GM18909 (cell line): ENCODE results near the gene NSMCE1.

Experiments
- ATAC-seq: cut with Tn5 transposase; IDR thresholded peaks from one replicate; pipeline ENCODE4 v1.9.1; 2021; ENCODE audit warnings: mild to moderate bottlenecking; ENCODE audit not compliant: unreplicated experiment, poor library complexity

Gene NSMCE1, protein sequence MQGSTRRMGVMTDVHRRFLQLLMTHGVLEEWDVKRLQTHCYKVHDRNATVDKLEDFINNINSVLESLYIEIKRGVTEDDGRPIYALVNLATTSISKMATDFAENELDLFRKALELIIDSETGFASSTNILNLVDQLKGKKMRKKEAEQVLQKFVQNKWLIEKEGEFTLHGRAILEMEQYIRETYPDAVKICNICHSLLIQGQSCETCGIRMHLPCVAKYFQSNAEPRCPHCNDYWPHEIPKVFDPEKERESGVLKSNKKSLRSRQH

GRCh38 chr16:27268376-27269299 lies at the start of gene NSMCE1:
Gene NSMCE1 (minus strand): TSS chr16:27268772. CDS start chr16:27257570, 11,202 bp downstream.
- ATAC-seq: peak; percentile 95

GRCh38 chr16:27317738-27318391 lies 49.3 kb upstream of the NSMCE1 start:
- ATAC-seq: no peak

GRCh38 chr16:27317320-27317719 lies 48.7 kb upstream of the NSMCE1 start:
- ATAC-seq: no peak

DNA sequence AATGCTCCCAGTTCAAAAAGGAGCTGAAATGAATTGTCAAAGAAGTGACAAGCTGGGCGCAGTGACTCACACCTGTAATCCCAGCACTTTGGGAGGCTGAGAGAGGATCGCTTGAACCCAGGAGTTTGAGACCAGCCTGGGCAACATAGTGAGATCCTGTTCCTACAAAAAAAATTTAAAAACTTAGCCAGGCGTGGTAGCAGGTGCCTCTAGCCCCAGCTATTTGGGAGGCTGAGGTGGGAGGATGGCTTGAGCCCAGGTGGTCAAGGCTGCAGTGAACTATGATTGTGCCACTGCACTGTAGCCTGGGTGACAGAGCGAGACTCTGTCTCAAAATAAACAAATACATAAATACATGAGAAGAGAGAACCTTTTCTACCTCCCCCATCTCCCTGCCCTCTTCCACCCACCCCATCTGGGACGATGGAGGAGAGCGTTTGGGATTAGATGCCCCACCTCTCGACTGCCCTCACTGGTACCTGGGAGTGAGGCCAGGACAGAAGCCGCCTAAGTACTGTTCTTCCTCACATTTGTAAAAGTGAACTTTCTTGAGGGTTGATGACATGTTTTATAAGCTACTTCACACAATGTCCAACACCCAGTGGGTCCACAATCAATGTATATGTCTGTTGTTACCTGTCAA lies 47.6 kb upstream of the NSMCE1 start:
- no peak for ATAC-seq

DNA sequence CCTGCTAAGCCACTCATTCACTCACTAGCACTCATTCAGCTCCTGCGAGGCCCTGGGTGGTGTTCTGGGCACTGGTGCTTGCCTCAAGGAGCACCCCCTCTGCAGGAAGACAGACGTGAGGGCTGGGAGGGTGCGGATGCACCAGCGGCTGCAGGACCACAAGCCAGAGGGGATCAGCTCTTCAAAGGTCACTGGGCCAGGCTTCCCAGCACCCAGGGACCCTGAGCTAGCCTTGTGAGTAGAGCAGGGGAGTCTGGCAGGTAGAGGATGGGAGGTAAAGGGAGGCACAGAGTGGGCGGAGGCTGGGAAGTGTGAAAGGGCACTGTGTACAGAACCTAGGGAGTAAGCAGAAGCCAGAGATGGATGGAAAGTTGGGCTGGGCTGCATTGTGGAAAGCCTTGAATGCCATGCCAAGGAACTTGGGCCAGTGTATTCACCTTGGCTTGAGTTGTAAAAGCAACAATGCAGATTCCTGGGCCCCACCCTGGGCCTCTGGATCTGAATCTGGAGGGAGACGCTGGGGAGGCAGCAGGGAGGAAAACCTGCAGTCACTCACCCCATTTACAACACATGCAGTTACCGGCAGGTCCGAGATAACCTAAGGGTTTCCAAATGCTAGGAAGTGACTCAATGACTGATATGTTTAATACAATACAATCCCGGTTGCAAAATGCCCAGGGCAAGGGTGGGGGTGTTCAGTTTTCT lies 46.9 kb upstream of the NSMCE1 start:
- no peak for ATAC-seq

DNA sequence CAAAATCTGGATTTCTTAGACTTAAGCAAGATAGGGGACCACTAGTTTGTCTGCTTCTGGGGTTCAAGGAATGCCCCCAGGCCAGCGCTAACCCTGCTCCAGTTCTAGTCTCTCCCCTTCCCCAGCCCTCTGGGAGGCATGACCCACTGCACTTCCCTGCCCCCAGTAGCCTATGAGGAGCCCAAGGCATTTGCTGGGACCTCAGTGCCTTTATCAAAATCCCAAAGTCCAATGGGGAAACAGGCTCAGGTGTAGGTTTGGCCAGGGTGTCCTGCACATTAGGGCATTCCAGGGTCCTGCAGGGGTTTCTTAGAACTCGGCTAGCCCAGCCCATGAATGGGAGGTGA lies 46.4 kb upstream of the NSMCE1 start:
- no peak for ATAC-seq

GRCh38 chr16:27314161-27314723 lies 45.7 kb upstream of the NSMCE1 start:
- ATAC-seq: peak; percentile 23

DNA sequence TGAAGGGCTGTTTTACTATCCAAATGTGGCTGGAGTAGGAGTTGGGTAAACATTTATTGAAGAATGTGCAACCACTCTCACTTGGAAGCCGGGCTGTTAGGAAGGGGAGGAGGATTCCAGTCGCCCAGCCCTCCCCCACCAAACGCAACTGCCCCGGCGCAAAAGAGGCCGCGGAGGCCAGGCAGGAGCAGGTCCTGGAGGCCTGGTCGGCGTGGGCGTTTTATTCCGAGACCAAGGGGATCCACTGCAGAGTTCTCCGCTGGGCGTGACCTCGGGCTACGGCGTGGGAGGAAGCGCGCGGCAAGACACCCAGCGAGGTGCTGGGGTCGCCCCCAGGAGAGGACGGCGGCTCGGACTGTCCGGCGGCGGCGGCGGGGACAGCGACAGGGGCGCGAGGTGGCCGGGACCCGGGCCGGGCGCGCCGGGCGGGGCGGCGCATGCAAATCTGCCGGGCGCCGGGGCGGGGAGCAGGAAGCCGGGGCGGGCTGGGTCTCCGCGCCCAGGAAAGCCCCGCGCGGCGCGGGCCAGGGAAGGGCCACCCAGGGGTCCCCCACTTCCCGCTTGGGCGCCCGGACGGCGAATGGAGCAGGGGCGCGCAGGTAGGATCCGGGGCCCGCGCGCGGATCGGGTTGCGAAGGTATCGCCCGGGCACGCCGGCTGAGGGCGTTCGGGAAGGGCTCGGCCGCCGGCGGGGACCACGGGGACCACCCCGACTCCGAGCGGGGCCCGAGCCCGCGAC lies 45.0 kb upstream of the NSMCE1 start, which contains the start of gene IL4R:
Gene IL4R, plus strand, starts transcription at position 553 of the 739 bp plus-strand sequence. CDS start 26,230 bp downstream, outside the sequence.
- ATAC-seq: peak; percentile 54

GRCh38 chr16:27312580-27313421 lies 44.2 kb upstream of the NSMCE1 start:
- ATAC-seq: no peak

DNA sequence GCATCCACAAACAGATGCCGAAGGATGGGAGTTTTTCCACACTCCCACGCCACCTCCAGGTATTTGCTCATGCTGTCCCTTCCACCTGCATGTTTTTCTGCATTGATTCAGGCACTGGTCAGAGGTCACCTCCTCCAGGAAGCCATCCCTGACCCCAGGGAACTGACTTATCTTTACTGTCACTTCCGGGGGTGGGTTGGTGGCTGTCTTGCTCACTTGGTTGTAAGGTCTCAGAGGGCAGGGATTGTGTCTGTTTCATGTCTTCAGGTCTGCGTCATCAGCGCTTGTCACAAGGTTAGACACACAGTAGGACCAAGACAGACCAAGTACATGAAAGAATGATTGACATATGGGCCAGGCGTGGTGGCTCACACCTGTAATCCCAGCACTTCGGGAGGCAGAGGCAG lies 43.3 kb upstream of the NSMCE1 start:
- ATAC-seq: no peak

DNA sequence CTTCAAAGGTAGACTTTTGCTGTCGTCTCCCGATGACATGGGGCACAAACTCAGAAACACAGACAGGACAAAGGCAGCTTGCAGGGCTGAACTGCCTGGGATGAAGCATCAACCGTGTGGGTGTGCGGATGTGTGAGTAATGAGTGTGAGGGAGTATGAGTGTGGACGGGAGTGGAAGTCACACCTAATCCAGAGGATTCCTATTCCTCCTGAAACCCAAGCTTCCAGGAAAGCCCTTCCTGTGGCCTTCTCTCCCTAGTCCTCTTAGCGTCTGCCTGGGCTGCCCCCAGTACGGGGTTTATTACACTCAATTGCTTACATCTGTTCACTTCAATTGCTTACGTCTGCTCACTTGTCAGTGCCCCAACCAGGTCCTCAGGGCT lies 42.9 kb upstream of the NSMCE1 start:
- no peak for ATAC-seq

GRCh38 chr16:27310576-27311447 lies 42.2 kb upstream of the NSMCE1 start:
- ATAC-seq: no peak

DNA sequence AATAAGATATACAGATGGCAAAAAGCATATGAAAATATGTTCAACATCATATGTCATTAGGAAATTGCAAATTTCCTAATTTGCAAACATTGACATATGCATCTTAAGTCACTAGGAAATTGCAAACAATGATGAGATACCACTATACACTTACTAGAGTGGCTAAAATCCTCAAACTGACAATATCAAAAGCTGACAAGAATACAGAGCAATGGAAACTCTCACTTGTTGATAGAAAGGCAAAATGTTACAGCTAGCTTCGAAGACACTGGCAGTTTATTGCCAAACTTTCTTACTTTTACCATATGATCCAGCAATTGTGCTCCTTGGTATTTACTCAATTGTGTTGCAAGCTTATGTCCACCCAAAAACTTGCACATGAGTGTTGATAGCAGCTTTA lies 40.2 kb upstream of the NSMCE1 start:
- ATAC-seq: no peak

DNA sequence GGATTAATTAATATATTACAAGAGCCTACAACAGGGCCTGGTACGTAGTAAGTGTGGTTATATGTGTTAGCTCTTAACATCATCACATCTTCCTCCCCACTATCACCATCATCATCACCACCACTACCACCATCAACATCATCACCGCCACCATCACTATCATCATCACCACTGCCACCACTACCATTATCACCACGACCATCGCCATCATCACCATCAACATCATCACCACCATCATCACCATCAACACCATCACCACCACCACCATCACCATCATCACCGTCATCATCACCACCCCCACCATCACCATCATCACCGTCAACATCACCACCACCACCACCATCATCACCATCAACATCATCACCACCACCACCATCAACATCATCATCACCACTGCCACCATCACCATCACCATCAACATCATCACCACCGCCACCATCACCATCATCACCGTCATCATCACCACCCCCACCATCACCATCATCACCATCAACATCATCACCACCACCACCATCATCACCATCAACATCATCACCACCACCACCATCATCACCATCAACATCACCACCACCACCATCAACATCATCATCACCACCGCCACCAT lies 37.4 kb upstream of the NSMCE1 start:
- no peak for ATAC-seq

GRCh38 chr16:27304881-27305745 lies 36.5 kb upstream of the NSMCE1 start:
- no peak for ATAC-seq

DNA sequence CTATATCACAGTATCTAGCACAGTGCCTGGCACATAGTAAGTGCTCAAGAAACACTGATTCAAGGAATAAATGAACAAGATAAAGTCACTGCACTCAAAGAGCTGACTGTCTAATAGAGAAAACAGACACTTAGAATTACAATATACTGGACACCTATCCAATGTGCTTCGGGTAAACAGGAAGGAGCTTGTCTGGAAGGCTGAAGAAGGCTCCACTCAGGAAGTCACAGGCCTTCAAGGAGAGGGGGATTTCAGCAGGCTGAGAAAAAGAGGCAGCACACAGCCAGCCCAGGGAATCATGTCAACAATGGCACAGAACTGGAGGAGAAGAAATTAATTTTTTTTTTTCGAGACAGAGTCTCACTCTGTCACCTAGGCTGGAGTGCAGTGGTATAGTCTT lies 35.5 kb upstream of the NSMCE1 start:
- no peak for ATAC-seq
